Measurements from ENCODE around the gene CEP290.
"Not testable (repeated sequence)": the region's sequence is repeated elsewhere in the genome, so short reads cannot be mapped to it uniquely, and the experiment has no call there.

Gene CEP290

GRCh38 chr12:88144546-88145468 is 2.9 kb upstream of the CEP290 start:
- no peak for DNase-seq (ENCODE audit: low read depth)

DNA sequence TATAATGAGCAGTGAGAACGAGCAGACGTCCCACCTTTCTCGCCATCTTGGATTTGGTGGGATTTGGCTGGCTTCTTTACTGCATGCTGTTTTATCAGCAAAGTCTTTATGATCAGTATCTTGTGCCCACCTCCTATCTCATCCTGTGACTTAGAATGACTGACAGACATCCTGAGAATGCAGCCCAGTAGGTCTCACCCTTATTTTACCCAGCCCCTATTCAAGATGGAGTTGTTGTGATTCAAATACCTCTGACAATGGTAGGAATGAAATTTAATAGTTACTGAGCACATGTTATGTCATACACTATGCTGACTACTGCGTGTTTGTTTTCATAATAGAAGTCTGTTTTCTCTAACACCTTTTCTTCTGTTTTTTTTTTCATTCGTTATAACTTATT is 2.1 kb upstream of the CEP290 start:
- no peak for DNase-seq (ENCODE audit: low read depth)

DNA sequence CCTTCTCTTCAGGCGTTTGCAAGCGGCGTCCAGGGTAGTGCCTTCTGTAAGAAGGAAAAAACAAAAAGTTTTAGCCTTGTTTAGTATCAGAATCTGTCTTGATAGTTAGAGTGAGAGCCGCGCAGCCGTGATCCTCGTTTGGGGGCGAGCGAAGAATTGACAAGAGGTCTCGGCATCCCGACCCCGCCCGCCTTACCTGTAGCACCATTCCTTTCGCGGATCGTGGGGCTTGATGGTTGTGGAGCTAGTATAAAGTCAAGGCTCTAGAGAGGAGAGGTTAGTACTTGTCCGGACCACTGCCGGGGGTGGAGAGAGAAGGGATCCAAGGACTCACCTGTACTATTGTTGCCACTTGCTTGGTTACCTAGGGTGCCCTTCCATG is 713 bp upstream of the CEP290 start:
- DNase-seq (ENCODE audit: low read depth), result no peak

GRCh38 chr12:88141425-88141773 is 489 bp downstream of the CEP290 start:
- DNase-seq (ENCODE audit: low read depth), result no peak

GRCh38 chr12:88139711-88140110 is 2.2 kb downstream of the CEP290 start:
- not testable (repeated sequence) for DNase-seq (ENCODE audit: low read depth)

DNA sequence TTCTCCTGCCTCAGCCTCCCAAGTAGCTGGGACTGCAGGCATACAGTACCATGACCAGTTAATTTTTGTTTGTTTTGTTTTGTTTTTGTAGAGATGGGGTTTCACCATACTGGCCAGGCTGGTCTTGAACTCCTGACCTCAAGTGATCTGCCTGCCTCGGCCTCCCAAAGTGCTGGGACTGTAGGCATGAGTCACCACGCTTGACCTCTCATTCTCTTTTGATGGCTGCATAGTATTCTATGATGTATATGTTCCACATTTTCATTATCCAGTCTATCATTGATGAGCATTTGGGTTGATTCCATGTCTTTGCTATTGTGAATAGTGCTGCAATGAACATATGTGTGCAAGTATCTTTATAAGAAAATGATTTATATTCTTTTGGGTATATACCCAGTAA is 8.7 kb downstream of the CEP290 start:
- DNase-seq (ENCODE audit: low read depth), result not testable (repeated sequence)

DNA sequence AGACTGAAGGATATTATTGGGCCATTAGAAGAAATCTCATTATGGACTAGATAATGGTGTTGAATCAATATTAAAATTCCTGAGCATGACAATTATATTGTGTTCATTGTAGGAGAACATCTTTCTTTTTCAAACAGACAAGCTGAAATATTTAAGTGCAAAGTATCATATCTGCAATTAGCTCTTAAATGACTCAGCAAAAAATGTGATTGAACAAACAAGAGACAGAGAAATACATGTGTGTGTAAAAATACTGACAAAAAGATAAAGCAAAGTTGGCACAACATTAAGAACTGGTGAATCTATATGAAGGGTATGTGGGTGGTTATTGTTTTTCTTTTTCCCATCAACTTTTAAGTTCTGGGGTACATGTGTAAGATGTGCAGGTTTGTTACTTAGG is 9.5 kb downstream of the CEP290 start:
- no peak for DNase-seq (ENCODE audit: low read depth)

GRCh38 chr12:88127855-88128254 is 14.0 kb downstream of the CEP290 start:
- DNase-seq (ENCODE audit: low read depth), result no peak

GRCh38 chr12:88127099-88127498 is 14.8 kb downstream of the CEP290 start:
- DNase-seq (ENCODE audit: low read depth), result no peak

- DNase-seq (ENCODE audit: low read depth), result no peak
These were observed 19.2 kb downstream of the CEP290 start for GRCh38 chr12:88122666-88123065.

- no peak for DNase-seq (ENCODE audit: low read depth)
These were observed 28.0 kb downstream of the CEP290 start for GRCh38 chr12:88113871-88114270.

- no peak for DNase-seq (ENCODE audit: low read depth)
These were observed 30.7 kb downstream of the CEP290 start for GRCh38 chr12:88111074-88111652.

DNA sequence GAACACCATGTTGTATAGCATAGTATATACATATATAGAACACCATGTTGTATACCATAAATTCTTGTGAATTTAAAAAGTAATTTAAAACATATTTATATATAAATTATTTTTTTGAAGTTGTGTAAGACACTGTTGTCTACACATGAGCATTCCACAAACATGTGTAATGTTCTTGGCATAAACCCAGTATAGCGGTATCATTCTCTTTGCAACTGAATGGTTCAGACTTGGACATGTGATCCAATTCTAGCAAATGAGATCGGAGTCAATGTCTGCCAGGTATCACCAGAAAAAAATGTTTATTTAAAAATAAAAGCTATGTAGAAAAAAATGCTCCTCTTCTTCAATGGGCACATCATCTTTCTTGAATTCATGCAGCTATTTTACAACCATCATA is 33.9 kb downstream of the CEP290 start:
- no peak for DNase-seq (ENCODE audit: low read depth)

DNA sequence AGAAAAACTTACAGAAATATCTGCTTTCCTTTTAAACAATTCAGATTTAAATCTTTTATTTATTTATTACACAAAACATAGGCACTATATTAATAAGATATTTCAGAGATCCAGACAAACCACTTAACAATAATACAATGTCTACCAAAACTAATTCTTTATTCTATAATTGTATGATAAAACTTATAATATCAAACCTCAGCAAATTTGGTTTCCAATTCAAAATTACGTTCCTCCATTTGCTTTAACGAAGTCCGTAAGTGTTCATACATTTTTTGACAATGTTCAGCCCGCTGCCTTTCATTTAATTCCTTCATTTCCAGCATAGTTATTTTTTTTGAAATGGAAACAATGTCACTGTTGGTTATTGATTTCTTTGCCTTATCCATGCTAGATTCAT is 48.3 kb downstream of the CEP290 start:
- DNase-seq (ENCODE audit: low read depth), result no peak

DNA sequence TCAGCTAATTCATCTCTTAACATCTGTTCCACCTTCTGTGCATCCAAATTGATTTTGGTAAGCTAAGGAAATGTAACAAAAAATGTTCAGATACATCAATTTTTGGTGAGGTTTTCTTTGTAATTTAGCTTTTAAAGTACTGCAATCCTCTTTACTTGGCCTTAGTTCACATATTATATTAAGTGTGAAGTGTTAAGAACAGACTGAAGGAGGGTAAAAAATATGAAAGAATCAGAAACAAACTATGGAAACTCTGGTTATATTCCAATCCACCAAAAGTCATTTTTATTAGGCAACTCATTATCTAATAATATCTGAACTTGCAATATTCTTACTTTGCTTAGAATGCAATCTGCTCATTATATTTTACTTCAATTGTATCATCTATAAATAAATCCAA is 49.1 kb downstream of the CEP290 start:
- no peak for DNase-seq (ENCODE audit: low read depth)

DNA sequence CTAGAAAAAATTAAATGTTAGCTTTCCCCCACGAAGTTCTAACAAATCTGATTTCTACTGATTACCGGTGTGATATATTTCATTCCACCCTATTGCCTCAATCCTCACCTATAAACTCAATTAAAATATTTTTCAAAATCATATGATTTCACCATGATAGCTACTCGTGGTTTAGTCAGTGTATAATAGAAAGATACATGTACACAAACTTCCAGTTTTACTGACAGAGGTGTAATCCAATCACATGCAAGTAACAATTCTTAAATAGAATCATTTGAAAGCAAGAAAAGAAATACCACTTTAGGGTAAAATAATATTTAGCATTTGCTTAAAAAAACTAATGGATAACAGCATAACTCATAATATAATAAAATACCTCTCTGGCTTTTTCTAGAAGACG is 57.7 kb downstream of the CEP290 start:
- DNase-seq (ENCODE audit: low read depth), result no peak

DNA sequence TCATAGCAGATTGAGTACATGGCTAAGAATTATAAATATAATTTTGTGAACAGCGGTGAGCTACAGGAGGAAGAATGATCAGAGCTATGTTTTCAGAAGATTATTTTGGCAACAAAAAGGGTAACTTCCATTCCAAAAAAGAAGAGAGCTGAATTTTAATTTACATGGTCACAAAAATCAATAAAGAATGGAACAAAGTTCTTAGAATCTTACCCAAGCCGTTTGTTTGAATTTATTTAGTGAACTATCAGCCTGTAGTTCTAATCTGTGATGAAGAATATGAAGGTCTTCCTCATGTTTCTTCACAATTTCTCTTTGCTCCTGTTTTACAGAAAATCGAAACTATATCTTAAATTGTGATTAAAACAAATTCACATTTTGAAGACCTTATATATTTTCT is 58.3 kb downstream of the CEP290 start:
- no peak for DNase-seq (ENCODE audit: low read depth)

DNA sequence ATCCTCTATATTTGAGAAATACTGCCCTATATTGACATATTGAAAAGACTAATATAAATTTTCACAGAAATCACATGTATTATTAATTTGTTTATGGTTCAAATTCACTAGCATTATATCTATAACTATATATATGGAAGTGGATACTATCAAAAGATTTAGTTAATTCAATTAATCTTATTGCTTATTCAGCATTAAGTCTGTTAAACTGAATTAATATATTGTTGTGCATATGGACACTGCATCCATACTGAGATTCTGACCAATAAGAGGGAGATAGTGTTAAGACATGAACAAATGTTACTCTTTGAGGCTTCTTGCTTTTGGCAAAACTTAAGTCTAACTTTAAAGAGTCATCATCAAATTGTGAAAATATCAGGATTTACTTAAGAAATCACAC is 60.6 kb downstream of the CEP290 start:
- no peak for DNase-seq (ENCODE audit: low read depth)

GRCh38 chr12:88067301-88067700 is 74.6 kb downstream of the CEP290 start:
- no peak for DNase-seq (ENCODE audit: low read depth)

- DNase-seq (ENCODE audit: low read depth), result no peak
These were observed 78.5 kb downstream of the CEP290 start for GRCh38 chr12:88063375-88063774.

DNA sequence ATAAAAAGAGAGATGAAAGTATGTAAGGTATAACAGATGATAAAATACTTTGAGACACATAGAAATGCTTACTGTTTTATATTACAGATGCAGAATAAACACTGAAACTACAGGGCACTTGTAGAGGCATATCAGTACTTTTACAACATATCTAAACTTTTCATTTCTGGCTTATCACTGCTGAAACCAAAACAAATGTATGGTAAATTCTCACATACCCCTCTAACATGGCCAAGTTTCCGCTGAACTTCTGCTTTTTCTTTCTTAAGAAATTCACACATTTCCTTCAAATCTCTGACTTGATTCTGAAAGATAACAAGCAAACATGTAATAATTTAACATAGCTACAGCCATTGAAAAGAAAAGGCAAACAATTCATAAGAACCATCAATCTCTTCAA is 79.4 kb downstream of the CEP290 start:
- DNase-seq (ENCODE audit: low read depth), result no peak

DNA sequence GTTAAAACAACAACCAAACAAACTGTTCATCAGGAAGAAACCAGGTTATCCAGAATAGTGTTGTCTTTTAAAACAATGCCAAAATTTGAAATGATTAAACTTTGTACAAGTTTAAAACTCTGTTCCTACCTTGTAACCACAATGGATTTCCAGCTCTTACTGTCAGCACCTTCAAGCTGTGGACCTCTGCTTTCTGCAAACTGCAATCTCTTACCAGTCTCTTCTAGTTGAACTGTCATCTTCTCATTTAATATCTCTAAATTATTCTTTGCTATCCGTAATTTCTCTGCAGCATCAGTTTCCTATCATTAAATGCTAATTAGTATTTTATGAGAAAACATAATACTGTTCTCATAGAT is 83.2 kb downstream of the CEP290 start:
- DNase-seq (ENCODE audit: low read depth), result no peak

DNA sequence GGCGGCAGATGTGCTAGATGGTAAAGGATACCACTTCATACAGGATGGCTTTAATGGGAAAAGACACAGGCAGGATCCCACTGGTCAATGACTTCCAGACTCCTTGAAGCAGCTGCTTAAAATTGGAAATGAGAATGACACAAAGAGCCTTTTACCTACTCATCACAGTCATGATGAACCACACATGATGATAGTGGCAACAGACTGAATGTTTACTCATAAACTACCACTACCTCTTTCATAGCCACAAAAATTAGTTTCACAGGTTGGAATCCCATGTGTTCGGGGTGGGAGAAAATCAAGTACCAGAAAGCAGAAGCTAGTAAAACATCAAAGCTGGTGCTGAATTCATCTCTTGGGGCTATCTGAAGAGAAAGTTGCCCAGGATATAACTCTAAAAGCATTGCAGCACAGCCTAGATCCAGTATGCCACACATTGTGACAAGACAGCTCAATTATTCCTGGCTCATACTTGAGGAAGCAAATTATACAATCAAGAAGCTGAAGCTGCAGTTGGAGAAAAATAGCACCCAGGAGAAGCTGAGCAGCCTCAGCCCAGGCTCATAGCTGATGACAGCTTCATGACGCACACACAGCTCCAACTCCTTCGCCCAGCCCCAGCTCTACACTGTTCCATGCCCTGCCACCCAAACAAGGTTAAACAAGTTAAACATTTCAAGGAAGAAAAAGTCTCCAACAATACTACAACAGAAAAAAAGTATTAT is 83.7 kb downstream of the CEP290 start:
- DNase-seq (ENCODE audit: low read depth), result no peak
